Measurements from ENCODE around the gene PHKA2.

Gene PHKA2

GRCh38 chrX:18887825-18888212 lies 96.1 kb downstream of the PHKA2 start:
- DNase-seq (ENCODE audit: low read depth): no peak

DNA sequence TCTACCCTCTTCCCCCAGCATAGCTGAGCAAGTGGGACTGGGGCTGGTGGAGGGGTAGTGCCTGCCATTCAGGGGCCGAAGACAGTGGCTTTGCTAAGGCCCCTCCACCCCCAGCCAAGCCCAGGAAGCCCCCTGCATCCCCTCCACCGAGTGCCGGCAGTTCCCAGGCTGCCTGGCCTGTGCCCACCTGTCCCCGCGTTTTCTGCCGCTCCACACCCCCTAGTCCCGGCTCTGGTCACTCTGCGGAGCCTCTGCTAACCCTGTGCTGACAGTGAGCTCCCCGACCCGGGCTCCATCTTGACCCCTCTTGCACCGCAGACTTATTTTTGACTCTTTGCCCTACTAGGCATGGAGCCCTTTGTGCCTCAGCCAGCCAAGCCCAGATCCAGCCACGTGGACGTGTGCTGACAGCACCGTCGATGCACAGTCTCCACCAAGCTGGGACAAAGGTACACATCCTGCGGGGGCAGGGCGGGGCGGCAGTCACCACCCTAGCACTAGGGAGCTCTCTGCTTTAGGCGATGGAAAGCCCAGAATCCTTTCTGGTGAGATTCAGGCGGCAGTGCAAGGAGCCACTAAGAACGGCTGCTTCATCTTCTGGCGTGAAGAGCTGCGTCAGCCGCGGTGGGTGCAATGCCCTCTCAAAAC lies 96.6 kb downstream of the PHKA2 start:
- DNase-seq (ENCODE audit: low read depth): no peak

GRCh38 chrX:18886344-18887161 lies 97.4 kb downstream of the PHKA2 start:
- DNase-seq (ENCODE audit: low read depth): peak; percentile 55

DNA sequence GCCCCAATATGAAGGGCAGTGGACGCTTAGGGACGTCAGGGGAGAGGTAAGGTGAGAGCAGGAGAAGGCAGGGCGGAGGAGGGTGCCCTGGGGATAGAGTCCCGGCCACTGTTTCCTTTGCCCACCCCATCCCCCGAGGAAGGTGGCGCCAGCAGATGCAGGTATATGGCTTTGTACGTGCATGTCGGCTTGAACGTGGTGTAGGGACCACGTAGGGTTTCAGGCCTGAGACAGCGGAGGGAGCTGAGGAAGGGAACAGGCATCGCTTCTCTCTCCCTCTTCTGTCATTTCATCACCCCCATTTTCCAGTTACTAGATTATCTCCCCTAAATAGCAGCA lies 97.9 kb downstream of the PHKA2 start:
- no peak for DNase-seq (ENCODE audit: low read depth)

GRCh38 chrX:18885328-18886004 lies 98.4 kb downstream of the PHKA2 start:
- no peak for DNase-seq (ENCODE audit: low read depth)

DNA sequence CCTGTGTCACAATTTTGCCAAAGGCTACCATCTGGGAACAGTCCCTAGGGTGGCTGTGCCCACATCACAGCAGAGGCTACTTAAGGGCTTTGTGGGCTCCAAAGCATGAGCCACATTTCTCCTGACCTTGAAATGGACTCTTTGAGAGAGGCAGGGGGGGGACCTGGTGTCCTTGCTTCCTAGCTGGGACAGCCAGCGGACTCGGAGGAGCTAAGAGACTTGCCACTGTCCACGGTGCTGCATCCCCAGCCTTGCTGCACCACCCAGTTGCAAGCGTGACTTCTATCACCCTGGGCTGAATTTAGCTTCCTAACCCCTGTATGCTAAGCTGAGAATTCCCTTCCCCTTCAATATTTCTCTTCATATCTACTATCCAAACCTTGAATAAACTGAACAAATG lies 99.0 kb downstream of the PHKA2 start:
- DNase-seq (ENCODE audit: low read depth): no peak

- DNase-seq (ENCODE audit: low read depth): no peak
These were observed 99.8 kb downstream of the PHKA2 start for GRCh38 chrX:18883961-18884765.

DNA sequence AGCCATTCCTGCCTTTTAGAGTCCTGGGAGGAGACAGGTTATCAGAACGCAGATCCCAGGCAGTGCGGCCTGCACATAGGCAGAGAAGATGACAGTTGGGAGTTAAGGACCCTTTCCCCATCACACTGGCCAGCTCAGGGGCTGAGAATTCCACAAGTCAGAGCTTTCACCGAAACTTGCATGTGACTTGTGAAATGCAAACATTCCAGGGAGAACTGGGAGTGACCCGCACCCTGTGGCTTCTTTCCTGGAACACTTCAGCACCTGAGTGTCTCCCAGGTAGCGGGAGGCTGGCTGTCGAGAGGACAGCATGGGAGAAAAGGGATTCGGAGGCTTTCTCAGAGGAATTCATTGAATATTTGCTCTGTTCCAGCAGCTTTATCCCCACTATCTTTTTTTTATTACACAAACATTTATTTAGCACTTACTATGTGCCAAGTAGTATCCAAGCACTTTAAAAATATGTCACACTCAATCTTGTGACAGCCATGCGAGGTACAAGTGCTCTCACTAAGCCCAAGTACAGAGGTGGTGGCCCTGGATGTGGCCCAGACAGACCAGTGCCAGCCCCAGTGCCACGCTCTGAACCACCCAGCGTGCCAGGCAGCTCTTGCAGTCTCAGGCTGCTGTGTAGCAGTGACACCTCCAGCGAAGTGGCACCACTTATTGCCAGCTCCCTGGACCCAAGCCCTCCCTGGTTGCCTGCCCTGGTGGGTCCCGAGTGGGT lies 100.5 kb downstream of the PHKA2 start:
- DNase-seq (ENCODE audit: low read depth): no peak

DNA sequence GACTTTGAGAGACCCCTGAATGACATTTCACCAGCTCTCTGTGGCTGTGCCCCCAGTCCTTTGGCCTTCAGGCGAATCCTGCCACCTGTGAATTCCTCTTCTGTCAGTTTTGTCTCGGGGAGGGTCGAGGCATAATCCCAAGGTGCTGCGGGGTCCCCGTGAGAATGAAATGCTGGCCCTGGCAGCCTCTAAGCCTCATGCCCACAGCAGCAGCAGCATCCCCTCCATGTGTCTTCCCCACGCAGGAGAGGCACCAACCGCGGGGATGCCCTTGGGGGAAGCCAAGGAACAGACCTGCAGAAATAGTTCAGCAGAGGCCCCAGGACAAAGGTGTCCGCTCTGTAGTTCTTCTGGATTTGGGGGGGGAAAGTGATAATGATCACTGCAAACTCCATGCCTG lies 104.8 kb downstream of the PHKA2 start:
- no peak for DNase-seq (ENCODE audit: low read depth)

GRCh38 chrX:18877469-18877868 lies 106.4 kb downstream of the PHKA2 start:
- no peak for DNase-seq (ENCODE audit: low read depth)

GRCh38 chrX:18875256-18875878 lies 108.5 kb downstream of the PHKA2 start:
- no peak for DNase-seq (ENCODE audit: low read depth)

DNA sequence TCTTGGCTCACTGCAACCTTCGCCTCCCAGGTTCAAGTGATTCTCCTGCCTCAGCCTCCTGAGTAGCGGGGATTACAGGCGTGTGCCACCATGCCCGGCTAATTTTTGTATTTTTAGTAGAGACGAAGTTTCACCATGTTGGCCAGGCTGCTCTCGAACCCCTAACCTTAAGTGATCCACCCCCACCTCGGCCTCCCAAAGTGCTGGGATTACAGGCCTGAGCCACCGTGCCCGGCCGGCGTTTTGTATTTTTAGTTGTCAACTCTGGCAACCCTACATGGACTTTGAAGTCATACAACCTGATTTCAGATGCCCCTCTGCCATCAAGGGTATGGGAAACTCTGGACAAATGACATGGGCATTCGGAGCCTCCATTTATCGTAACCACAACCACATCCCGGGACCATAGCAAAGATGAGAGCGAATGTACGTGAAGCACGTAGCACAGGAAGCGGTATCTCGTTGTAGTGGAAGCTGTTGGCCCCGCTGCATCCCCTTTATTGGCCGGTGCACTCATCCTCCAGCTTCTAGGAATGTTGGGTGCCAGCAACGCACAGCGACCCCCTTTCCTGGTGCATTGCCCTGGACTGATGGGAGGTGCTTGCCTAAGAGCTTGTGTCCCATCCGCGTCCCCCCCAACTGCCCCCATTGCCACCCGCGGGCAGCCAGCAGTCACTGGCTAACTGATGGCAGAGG lies 109.2 kb downstream of the PHKA2 start:
- no peak for DNase-seq (ENCODE audit: low read depth)

DNA sequence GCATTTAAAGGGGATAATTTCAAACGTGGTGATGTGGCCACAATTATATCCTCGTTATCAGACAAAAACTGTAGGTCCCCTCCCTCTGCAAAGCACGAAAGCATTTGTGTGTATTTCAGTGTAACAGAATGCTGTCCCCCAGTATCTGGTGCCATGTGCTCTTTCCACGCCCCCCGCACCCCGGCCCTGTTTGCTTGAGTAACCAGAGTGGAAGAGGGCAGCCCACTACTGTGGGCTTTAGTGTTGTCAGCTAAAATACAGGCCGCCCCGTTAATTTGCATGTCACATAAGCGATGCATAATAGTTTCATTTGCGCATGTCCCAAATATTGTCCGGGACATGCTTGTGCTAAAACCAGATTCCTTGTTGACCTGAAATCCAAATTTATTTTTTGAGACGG lies 110.1 kb downstream of the PHKA2 start:
- DNase-seq (ENCODE audit: low read depth): no peak

DNA sequence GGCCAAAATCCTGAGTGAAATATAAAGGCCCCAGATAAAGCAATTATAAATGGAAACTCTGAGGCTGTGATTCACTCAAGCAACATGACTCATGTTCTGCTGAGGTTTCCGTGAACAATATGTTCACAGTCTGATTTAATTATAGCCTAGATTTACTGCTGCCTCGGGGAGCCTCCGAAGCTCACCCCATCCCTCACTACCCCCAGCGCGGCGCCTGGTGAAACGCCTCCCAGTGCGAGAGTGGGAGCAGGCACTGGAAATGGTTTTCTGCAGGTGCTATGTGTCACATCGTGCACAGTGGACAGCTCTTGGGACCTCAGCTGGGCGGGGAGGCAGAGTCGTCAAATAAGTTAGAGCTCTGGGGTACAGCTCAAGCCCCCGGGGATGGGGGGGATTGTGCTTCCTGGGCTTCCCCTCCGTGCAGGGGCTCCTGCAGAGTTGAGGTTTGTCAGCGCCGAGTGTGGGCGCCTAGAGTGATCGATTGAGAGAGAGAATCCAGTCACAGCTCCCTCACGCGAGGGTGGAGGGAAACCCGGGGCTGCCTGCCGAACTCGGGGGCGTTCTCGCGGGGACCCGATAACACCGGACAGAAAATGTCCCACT lies 110.6 kb downstream of the PHKA2 start:
- DNase-seq (ENCODE audit: low read depth): peak; percentile 50

- DNase-seq (ENCODE audit: low read depth): no peak
These were observed 111.3 kb downstream of the PHKA2 start for GRCh38 chrX:18872621-18873020.

DNA sequence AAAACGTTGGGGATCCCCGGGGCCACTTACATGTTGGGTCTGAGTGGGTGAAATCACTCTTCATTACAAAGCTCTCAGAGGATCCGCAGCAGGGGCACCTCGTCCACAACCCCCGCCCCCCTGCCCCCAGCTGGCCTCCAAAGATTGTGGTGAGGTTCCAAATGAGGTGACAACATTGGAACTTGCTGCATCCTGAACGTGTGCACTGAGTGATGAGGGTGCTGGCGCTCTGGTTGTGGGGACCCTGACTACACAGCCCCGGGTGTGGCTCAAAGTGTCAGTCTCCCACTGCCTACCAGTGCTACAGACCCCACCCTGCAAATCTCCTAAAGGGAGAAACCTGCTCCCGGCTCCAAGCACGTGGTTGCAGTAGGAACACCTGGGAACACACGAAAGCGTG lies 111.9 kb downstream of the PHKA2 start:
- DNase-seq (ENCODE audit: low read depth): no peak

- no peak for DNase-seq (ENCODE audit: low read depth)
These were observed 112.6 kb downstream of the PHKA2 start for GRCh38 chrX:18871161-18871890.

DNA sequence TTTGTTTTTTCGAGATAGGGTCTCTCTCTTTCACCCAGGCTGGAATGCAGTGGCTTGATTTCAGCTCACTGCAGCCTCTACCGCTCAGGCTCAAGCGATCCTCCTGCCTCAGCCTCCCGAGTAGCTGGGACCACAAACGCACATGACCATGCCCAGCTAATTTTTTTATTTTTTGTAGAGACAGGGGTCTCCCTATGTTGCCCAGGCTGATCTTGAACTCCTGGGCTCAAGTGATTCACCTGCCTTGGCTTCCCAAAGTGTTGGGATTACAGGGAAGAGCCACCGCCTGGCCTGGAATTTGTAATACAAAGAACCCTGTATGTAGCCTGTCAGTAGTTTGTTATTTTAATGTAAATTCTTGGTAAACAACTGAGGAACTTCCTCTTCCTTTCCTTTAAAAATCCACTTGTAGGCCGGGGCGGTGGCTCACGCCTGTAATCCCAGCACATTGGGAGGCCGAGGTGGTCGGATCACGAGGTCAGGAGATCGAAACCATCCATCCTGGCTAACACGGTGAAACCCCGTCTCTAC lies 119.5 kb downstream of the PHKA2 start:
- DNase-seq (ENCODE audit: low read depth): no peak

DNA sequence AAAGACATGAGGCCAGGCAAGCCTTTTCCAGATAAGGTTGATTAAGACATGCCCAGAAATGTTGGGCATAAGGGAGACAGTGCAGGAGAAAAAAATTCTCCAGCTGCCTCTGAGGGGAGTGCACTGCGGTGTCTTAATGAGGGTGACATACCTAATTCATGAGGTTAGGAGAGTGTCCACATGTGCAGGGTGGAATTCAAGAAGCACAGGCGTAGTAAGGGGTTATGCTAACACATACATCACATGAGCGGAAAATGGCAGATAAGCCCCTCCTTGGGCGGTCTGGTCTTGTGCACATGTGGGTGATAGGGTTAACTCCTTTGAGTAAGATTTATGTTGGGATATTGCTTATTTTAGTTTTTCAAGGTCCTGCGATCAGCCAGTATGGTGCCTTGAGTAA lies 122.4 kb downstream of the PHKA2 start:
- no peak for DNase-seq (ENCODE audit: low read depth)
